ENCODE measurements around the gene LRWD1. TPM values are rescaled to one million over a fixed set of nuclear protein-coding genes. Genes with fewer than 3 reads are reported as not detected.
A peak's percentile ranks its signal among the peaks of the same experiment; 100 is the strongest.

LRWD1 gene
- total RNA-seq, 1 donor from 2014 or later: 22.1 TPM

DNA sequence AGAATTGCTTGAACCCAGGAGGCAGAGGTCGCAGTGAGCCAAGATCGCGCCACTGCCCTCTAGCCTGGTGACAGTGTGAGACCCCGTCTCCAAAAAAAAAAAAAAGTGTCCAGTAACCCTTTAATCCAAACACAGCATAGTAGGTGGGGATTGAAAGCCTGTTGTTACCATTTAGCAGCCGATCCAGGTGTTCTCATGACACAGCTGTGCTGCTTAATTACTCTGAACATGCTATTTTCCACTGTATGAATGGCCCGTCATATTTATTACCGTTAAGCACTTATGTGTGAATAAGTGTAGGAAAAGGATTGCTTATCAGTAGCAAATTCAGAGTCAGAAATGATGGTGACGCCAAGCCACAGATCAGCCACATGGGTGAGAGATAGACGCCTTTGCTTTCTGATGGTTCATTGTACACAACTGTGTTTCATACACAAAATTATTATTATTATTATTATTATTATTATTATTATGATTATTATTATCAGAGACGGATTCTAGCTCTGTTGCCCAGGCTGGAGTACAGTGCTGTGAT, 43.0 kb upstream of the LRWD1 start:
- TF ChIP-seq, protein P1, sequence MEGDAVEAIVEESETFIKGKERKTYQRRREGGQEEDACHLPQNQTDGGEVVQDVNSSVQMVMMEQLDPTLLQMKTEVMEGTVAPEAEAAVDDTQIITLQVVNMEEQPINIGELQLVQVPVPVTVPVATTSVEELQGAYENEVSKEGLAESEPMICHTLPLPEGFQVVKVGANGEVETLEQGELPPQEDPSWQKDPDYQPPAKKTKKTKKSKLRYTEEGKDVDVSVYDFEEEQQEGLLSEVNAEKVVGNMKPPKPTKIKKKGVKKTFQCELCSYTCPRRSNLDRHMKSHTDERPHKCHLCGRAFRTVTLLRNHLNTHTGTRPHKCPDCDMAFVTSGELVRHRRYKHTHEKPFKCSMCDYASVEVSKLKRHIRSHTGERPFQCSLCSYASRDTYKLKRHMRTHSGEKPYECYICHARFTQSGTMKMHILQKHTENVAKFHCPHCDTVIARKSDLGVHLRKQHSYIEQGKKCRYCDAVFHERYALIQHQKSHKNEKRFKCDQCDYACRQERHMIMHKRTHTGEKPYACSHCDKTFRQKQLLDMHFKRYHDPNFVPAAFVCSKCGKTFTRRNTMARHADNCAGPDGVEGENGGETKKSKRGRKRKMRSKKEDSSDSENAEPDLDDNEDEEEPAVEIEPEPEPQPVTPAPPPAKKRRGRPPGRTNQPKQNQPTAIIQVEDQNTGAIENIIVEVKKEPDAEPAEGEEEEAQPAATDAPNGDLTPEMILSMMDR (IDR thresholded peaks at IDR 0.05): no peak
- H3K4me3 Mint-ChIP-seq (ENCODE audit: unreplicated experiment): no peak overlapping the region

DNA sequence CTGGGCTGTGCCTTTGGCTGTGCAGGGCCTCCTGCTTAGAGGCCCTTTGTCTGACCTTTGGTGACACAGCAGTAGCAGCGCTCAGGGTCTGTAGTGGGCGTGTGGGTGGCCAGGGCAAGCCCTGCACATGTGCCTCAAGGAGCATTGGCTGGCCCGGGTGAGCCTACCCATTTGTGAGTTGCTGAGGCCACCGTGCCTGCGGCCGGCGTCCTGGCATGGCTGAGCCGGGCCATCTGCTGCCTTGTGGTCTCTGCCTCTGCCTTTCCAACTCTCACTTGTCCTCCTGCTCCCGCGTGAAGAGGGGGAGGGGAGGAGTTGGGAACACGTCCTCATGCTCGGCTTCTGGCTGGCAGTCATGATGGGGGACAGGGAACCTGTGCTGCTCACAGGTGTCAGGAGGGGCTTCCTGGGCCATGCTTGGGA, 40.6 kb upstream of the LRWD1 start:
- Mint-ChIP-seq H3K36me3 (ENCODE audit: unreplicated experiment) (peaks cover 42% of the 10 kb centered on the region), H3K9me3 (ENCODE audit: unreplicated experiment) (no peaks in the 10 kb centered on the region), H3K27me3 (ENCODE audit: unreplicated experiment) (no peaks in the 10 kb centered on the region), H3K4me3 (ENCODE audit: unreplicated experiment) (no peak overlapping the region), H3K4me1 (ENCODE audit: unreplicated experiment) (no peaks in the 10 kb centered on the region), H3K27ac (ENCODE audit: unreplicated experiment) (no peak overlapping the region)
- DNase-seq (ENCODE audit: extremely low spot score, unreplicated experiment): no peak
- TF ChIP-seq, protein P1 (IDR thresholded peaks at IDR 0.05): no peak

More for the DNA sequence above, 43.0 kb upstream of the LRWD1 start:
- no peak for DNase-seq (ENCODE audit: extremely low spot score, unreplicated experiment)
- peaks cover 48% of the 10 kb centered on the region for H3K36me3 Mint-ChIP-seq (ENCODE audit: unreplicated experiment)
- no peaks in the 10 kb centered on the region for H3K4me1 Mint-ChIP-seq (ENCODE audit: unreplicated experiment)
- no peaks in the 10 kb centered on the region for H3K27me3 Mint-ChIP-seq (ENCODE audit: unreplicated experiment)
- no peaks in the 10 kb centered on the region for H3K9me3 Mint-ChIP-seq (ENCODE audit: unreplicated experiment)
- no peak overlapping the region for H3K27ac Mint-ChIP-seq (ENCODE audit: unreplicated experiment)

DNA sequence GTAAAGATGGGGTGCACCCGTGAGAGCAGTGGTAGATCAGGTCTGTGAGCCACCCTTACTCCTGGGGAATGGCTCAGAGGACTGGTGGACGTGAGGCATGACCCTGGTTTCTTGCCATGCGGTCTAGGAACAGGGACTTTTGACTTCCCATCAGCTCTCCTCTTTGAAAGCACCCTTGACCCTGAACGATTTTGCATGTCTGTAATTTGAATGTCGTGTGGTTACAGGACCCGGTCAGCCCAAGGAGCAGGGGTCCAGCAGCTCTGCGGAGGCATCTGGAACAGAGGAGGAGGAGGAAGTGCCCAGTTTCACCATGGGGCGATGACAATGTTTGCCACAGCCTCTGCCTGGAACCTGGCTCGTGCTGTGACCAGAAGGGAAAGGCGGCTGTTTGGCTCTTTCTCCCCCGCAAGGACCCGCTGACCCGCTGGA, 40.0 kb upstream of the LRWD1 start:
- DNase-seq (ENCODE audit: extremely low spot score, unreplicated experiment): no peak
- TF ChIP-seq, protein P1 (IDR thresholded peaks at IDR 0.05): no peak
- no peaks in the 10 kb centered on the region for H3K9me3 Mint-ChIP-seq (ENCODE audit: unreplicated experiment)
- peaks cover 40% of the 10 kb centered on the region for H3K36me3 Mint-ChIP-seq (ENCODE audit: unreplicated experiment)
- H3K4me3 Mint-ChIP-seq (ENCODE audit: unreplicated experiment): no peak overlapping the region
- no peaks in the 10 kb centered on the region for H3K4me1 Mint-ChIP-seq (ENCODE audit: unreplicated experiment)
- H3K27ac Mint-ChIP-seq (ENCODE audit: unreplicated experiment): no peak overlapping the region
- no peaks in the 10 kb centered on the region for H3K27me3 Mint-ChIP-seq (ENCODE audit: unreplicated experiment)

DNA sequence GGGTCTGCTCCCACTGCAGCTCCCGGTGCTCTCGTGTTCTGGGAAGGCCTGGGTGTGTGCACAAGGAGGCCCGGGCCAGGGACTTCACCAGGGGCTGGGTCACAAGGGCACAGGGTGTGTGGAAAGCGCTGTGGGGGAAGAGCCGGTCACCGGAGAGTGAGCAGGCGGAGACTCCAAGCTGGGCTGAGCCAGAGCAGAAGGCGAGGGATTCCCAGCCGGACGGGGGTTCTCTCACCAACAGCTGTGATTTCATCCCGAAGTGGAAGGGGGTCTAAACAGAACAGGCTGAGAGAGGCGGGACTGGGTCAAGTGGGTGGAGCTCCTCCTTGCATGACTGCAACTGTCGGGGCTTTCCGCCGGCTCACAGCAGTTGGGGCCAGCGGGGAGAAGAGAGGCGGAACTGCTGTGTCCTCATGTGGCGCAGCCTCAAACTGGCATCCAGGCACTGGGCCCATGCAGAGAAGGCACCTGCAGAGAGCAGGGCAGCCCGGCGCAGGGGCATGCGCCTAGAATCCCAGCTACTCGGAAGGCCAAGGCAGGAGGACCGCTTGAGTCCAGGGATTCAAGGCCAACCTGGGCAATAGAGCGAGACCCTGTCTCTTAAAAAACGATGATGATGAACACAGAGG, 39.0 kb upstream of the LRWD1 start:
- TF ChIP-seq, protein P1 (IDR thresholded peaks at IDR 0.05): no peak
- Mint-ChIP-seq H3K36me3 (ENCODE audit: unreplicated experiment) (peaks cover 34% of the 10 kb centered on the region), H3K27me3 (ENCODE audit: unreplicated experiment) (no peaks in the 10 kb centered on the region), H3K27ac (ENCODE audit: unreplicated experiment) (peak overlapping the region; percentile 60), H3K4me1 (ENCODE audit: unreplicated experiment) (peaks cover 3% of the 10 kb centered on the region), H3K4me3 (ENCODE audit: unreplicated experiment) (no peak overlapping the region), H3K9me3 (ENCODE audit: unreplicated experiment) (no peaks in the 10 kb centered on the region)
- no peak for DNase-seq (ENCODE audit: extremely low spot score, unreplicated experiment)

DNA sequence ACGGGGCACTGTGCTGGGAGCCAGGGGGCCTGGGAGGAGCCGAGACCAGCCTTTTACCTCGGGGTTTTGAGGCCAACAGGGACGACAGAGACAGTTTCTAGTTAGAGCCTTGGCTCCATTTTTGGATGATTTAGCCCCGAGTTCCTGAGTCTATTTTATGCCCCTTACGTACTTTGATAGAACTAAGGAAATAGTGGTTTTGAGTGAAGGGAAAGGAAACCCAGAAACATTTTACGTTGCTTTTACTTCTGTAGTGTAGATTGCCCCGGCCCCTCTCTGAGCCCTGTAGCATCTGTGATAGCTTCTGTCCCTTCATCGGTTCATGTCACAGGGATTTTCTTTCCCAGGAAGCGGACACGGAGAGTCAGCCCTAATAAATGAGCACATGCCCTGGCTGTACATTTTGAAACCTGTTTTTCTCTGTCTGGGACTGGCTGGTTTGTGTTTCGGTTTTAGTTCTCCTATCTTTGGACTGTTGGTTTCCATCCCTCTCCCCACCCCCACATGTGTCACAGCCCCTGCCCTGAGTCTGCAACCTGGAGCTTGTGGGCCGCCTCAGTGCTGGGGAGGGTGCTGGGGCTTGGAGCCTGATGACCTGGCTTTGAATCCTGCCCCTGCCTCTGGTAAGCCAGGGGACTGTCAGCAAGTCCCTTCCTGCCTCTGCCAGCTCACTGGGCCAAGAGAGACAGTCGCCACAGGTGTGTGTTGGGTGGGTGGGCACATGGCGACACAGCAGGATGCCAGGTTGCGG, 38.3 kb upstream of the LRWD1 start:
- H3K4me1 Mint-ChIP-seq (ENCODE audit: unreplicated experiment): peaks cover 4% of the 10 kb centered on the region
- peak overlapping the region; percentile 60 for H3K27ac Mint-ChIP-seq (ENCODE audit: unreplicated experiment)
- H3K4me3 Mint-ChIP-seq (ENCODE audit: unreplicated experiment): no peak overlapping the region
- DNase-seq (ENCODE audit: extremely low spot score, unreplicated experiment): no peak
- no peaks in the 10 kb centered on the region for H3K9me3 Mint-ChIP-seq (ENCODE audit: unreplicated experiment)
- H3K27me3 Mint-ChIP-seq (ENCODE audit: unreplicated experiment): no peaks in the 10 kb centered on the region
- H3K36me3 Mint-ChIP-seq (ENCODE audit: unreplicated experiment): peaks cover 29% of the 10 kb centered on the region
- TF ChIP-seq, protein P1 (IDR thresholded peaks at IDR 0.05): no peak

All from osteocyte (in vitro differentiated cells).